MM.1S (cell line): Measurements from ENCODE around the gene PIKFYVE.

Experiments
- DNase-seq: peaks from one replicate; pipeline ENCODE4 v3.0.0-alpha.2; 2015
- H2AFZ ChIP-seq: fragments of 300-600 bp; sonication (generic); 2 replicates; pipeline ENCODE4 v1.6.0; 2016; ENCODE audit warnings: antibody characterized with exemption, low read length
- H3F3A ChIP-seq: fragments of 300-600 bp; sonication (generic); 2 replicates; pipeline ENCODE4 v1.6.1; 2016; ENCODE audit warnings: mild to moderate bottlenecking, antibody characterized with exemption, low read length, moderate library complexity, mixed read lengths; ENCODE audit not compliant: insufficient read depth
- H3K27ac ChIP-seq: fragments of 300-600 bp; sonication (generic); 2 replicates; pipeline ENCODE4 v1.5.1; 2016; ENCODE audit warnings: mild to moderate bottlenecking, low read length
- H3K27me3 ChIP-seq: fragments of 300-600 bp; sonication (generic); replicated peaks from 2 replicates; pipeline ENCODE4 v1.6.0; 2016; ENCODE audit warnings: low read length; ENCODE audit not compliant: insufficient read depth
- H3K36me3 ChIP-seq: fragments of 300-600 bp; sonication (generic); replicated peaks from 2 replicates; pipeline ENCODE4 v1.6.1; 2016; ENCODE audit warnings: mild to moderate bottlenecking, low read length, mixed read lengths; ENCODE audit not compliant: insufficient read depth
- H3K4me1 ChIP-seq: fragments of 300-600 bp; sonication (generic); 2 replicates; pipeline ENCODE4 v1.6.1; 2016; ENCODE audit warnings: low read length, mixed read lengths
- H3K4me2 ChIP-seq: fragments of 300-600 bp; sonication (generic); 2 replicates; pipeline ENCODE4 v1.6.0; 2016; ENCODE audit warnings: low read depth, low read length
- H3K4me3 ChIP-seq: fragments of 300-600 bp; sonication (generic); 2 replicates; pipeline ENCODE4 v1.5.1; 2016; ENCODE audit warnings: low read length, mixed read lengths
- H3K79me2 ChIP-seq: fragments of 300-600 bp; sonication (generic); 2 replicates; pipeline ENCODE4 v1.6.1; 2016; ENCODE audit warnings: mixed run types, low read length, mixed read lengths
- H3K9ac ChIP-seq: fragments of 300-600 bp; sonication (generic); 2 replicates; pipeline ENCODE4 v1.6.1; 2016; ENCODE audit warnings: low read length, mixed read lengths
- H3K9me2 ChIP-seq: fragments of 300-600 bp; sonication (generic); replicated peaks from 2 replicates; pipeline ENCODE4 v1.6.1; 2016; ENCODE audit warnings: mild to moderate bottlenecking, low read length, mixed read lengths; ENCODE audit not compliant: insufficient read depth
- H3K9me3 ChIP-seq: fragments of 300-600 bp; sonication (generic); replicated peaks from 2 replicates; pipeline ENCODE4 v1.6.1; 2016; ENCODE audit warnings: mild to moderate bottlenecking, low read length, mixed read lengths; ENCODE audit not compliant: insufficient read depth
- H4K20me1 ChIP-seq: fragments of 300-600 bp; sonication (generic); 2 replicates; pipeline ENCODE4 v1.6.1; 2016; ENCODE audit warnings: mild to moderate bottlenecking, low read length, moderate library complexity, mixed read lengths; ENCODE audit not compliant: insufficient read depth
- CTCF ChIP-seq: fragments of 300-600 bp; sonication (generic); IDR thresholded peaks from 2 replicates; pipeline ENCODE4 v1.5.1; 2016; ENCODE audit warnings: antibody characterized with exemption, low read length, mixed read lengths
- EZH2 ChIP-seq: fragments of 300-600 bp; sonication (generic); optimal IDR thresholded peaks from 2 replicates; pipeline ENCODE3; 2017; ENCODE audit warnings: low read depth, mild to moderate bottlenecking, antibody characterized with exemption, low read length, mixed read lengths
- EZH2phosphoT487 ChIP-seq: fragments of 300-600 bp; sonication (generic); IDR thresholded peaks from 2 replicates; pipeline ENCODE4 v1.6.1; 2018; ENCODE audit warnings: antibody characterized with exemption, low read length

The PIKFYVE gene

GRCh38 chr2:208234786-208235185 is 31.3 kb upstream of the PIKFYVE start:
- H2AFZ ChIP-seq: no peak overlapping the region
- H3K27me3 ChIP-seq: no peaks in the 10 kb centered on the region
- H3F3A ChIP-seq: no peaks in the 10 kb centered on the region
- no peak overlapping the region for H3K4me3 ChIP-seq
- DNase-seq: no peak
- H3K9me3 ChIP-seq: no peaks in the 10 kb centered on the region; the same call in 1 of the 2 replicates
- no peak overlapping the region for H3K27ac ChIP-seq
- TF ChIP-seq CTCF (no peak), EZH2phosphoT487 (no peak), EZH2 (no peak)
- no peaks in the 10 kb centered on the region for H3K4me1 ChIP-seq
- 0 out of 2 replicates have a peak, but pooled peaks cover 3% of the 10 kb centered on the region for H4K20me1 ChIP-seq
- no peaks in the 10 kb centered on the region for H3K36me3 ChIP-seq
- H3K9me2 ChIP-seq: no peaks in the 10 kb centered on the region
- H3K9ac ChIP-seq: no peak overlapping the region
- H3K79me2 ChIP-seq: no peaks in the 10 kb centered on the region
- H3K4me2 ChIP-seq: no peak overlapping the region

GRCh38 chr2:208235860-208236259 is 30.2 kb upstream of the PIKFYVE start:
- TF ChIP-seq CTCF (no peak), EZH2phosphoT487 (no peak), EZH2 (no peak)

GRCh38 chr2:208239770-208240493 is 26.1 kb upstream of the PIKFYVE start:
- H3K4me2 ChIP-seq: no peak overlapping the region
- H4K20me1 ChIP-seq: 0 out of 2 replicates have a peak, but pooled peaks cover 3% of the 10 kb centered on the region
- no peaks in the 10 kb centered on the region for H3K27me3 ChIP-seq
- no peaks in the 10 kb centered on the region for H3K79me2 ChIP-seq
- H3K9me2 ChIP-seq: no peaks in the 10 kb centered on the region
- no peak overlapping the region for H3K4me3 ChIP-seq
- TF ChIP-seq CTCF (no peak), EZH2 (no peak), EZH2phosphoT487 (no peak)
- H3K4me1 ChIP-seq: no peaks in the 10 kb centered on the region
- H3K9me3 ChIP-seq: no peaks in the 10 kb centered on the region
- H3F3A ChIP-seq: no peaks in the 10 kb centered on the region
- H3K36me3 ChIP-seq: no peaks in the 10 kb centered on the region
- no peak for DNase-seq
- no peak overlapping the region for H3K27ac ChIP-seq
- no peak overlapping the region for H3K9ac ChIP-seq
- H2AFZ ChIP-seq: no peak overlapping the region

More at GRCh38 chr2:208235860-208236259, 30.2 kb upstream of the PIKFYVE start:
- Histone ChIP-seq H3K79me2 (no peaks in the 10 kb centered on the region), H3K27me3 (no peaks in the 10 kb centered on the region), H3K9ac (no peak overlapping the region), H3F3A (no peaks in the 10 kb centered on the region), H3K27ac (no peak overlapping the region), H4K20me1 (0 out of 2 replicates have a peak, but pooled peaks cover 3% of the 10 kb centered on the region), H3K36me3 (no peaks in the 10 kb centered on the region), H3K9me2 (no peaks in the 10 kb centered on the region), H3K4me3 (no peak overlapping the region), H2AFZ (no peak overlapping the region), H3K9me3 (no peaks in the 10 kb centered on the region; the same call in 1 of the 2 replicates), H3K4me2 (no peak overlapping the region), H3K4me1 (no peaks in the 10 kb centered on the region)
- DNase-seq: no peak
